Stimulated activated CD4-positive, alpha-beta T cell treated with anti-CD3 and anti-CD28 coated beads, TNF-alpha, amount 100 ng/mL, for 1 hour (primary cell): ENCODE measurements around the gene MBD3L1.

Source experiments
- DNase-seq, 3 donors: peaks; one replicate each; pipeline ENCODE4 v3.0.0-alpha.2; 2020; ENCODE audit warnings: low read depth in 3 of 3, low spot score in 1 of 3

The MBD3L1 gene

DNA sequence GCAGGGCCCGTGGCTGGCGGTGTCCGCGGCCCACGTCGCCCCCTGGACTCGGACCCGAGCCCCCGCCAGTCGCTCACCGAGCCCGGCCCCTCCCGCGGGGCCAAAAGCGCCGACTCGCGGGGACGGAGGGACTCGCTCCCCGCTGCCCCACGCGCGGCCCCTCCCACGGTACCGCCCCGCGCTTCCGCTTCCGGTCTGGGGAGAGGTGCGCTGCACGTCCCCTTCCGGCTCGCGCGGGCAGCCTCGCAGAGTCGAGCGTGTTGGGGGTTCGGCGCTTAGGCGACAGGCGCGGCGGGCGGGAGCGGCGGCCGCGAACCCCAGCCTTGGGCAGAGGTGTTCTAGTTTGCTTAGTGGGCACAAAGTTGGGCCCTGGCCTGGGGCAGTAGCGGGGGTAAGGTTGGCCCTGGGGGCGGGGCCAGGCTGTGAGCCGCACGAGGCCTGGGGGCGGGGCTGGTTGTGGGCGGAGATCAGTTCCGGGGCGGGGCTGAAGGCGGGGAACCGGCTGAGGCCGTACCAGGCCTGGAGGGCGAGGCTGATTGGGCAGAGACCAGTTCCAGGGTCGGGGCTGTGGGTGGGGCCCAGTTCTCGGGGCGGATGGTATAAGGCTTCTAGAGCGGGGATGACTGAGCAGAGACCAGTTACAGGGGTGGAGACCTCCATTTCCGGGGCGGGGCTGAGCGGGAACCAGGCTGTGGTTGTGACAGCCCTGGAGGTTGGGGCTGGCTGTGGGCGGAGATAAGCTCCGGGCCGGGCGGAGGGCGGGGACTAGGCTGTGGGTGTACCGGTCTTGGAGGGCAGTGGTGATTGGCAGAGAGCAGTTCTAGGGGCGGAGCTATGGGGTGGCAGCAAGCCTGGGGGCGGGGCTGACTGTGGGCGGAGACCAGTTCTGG is at the start of gene MBD3L1, which contains the start of gene ZNF558:
MBD3L1 (plus strand) TSS at position 246 of the 890 bp plus-strand sequence. CDS start 10,302 bp downstream, outside the sequence.
ZNF558 (minus strand) TSS at position 173 of the 890 bp plus-strand sequence. CDS start 9,645 bp downstream, outside the sequence.
- peak; percentile 95 to 99 (median 97) for DNase-seq

DNA sequence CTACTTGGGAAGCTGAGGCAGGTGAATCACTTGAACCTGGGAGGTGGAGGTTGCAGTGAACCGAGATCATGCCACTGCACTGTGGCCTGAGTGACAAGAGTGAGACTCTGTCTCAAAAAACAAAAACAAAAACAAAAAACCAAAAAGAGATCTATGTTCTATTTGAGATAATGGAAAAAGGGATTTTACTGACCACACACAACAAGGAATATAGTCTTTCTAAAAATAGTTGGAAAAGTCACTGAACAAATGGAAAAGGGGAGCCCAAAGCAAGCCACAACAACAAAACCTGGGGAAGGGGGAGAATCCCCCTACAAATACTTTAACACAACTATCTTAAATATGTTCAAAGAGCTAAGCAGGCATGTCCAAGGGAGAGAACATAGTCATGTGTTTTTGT is 37.4 kb upstream of the MBD3L1 start:
- DNase-seq = no peak

DNA sequence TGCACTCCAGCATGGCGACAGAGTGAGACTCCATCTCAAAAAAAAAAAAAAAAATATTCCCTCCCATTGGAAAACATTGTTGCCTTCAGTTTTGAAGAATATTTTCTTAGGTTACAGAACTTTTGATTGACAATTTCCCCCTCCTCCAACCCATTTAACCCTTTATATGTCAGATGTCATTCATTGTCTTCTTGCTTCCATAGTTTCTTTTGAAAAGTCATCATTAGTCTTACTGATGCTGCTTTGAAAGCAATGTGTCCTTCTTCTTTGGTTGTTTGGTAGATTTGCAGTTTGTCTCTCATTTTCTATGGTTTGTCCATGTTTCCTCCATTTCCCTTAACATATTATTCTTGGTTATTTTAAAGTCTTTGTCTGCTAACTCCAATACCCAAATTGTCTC is 25.5 kb upstream of the MBD3L1 start:
- no peak for DNase-seq

DNA sequence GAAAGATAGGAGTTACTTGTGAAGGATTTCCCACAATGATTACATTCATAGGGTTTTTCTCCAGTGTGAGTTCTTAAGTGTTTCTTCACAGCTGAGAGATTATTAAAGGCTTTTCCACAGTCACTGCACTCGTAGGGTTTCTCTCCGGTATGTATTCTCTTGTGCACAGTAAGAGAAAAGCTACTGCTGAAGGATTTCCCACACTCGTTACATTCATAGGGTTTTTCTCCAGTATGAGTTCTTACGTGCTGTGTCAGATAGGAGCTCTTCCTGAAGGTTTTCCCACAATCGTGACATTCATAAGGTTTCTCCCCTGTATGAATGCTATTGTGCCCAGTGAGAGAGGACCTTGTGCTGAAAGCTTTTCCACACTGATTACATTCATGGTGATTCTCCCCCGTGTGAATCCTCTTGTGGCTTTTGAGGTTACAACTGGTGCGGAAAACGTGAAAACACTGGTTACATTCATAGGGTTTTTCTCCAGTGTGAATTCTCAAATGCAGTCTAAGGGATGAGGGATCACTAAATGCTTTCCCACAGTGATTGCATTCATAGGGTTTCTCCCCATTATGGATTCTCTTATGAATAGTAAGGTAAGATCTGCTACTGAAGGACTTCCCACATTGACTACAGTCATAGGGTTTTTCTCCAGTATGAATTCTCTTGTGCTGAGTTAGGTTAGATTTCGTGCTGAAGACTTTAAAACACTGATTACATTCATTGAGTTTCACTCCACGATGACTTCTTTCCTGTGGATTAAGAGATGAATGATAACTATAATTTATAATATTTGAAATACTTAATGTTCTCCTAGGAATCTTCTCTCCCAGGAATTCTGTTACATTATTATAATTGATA is 20.6 kb upstream of the MBD3L1 start:
- no peak for DNase-seq

DNA sequence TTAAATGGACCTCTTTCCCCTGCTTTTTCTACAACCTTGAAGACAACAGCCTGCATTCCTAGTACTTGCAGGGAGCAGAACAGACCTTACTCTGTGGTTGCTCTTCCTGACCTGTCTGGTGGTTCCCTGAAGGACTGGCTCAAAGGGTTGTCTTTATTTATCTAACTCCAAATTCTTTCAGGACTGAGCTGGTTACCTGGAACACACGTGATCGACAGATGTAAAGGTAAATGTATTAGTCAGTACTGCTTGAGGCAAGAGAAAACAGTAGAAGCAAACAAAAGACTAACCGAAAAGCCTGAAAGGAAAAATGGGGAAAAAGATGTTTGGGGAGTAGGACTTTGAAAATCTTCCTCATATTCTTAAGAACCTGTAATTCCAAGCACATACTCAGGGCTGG is 18.0 kb upstream of the MBD3L1 start:
- no peak for DNase-seq

DNA sequence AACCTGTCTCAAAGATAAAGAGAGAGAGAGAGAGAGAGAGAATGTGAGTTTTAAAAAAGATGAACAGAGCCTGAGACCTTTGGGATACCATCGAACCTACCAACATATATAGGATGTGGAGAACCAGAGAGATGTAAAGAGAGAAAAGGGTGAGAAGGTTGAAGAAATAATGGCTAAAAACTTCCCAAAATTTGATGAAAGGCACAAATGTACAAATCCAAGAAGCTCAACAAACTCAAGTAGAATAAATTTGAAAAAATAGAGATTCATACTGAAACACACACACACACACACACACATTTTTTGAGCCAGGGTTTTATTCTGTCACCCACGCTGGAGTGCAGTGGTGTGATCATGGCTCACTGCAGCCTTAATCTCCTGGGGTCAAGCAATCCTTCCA is 16.4 kb upstream of the MBD3L1 start:
- no peak for DNase-seq

DNA sequence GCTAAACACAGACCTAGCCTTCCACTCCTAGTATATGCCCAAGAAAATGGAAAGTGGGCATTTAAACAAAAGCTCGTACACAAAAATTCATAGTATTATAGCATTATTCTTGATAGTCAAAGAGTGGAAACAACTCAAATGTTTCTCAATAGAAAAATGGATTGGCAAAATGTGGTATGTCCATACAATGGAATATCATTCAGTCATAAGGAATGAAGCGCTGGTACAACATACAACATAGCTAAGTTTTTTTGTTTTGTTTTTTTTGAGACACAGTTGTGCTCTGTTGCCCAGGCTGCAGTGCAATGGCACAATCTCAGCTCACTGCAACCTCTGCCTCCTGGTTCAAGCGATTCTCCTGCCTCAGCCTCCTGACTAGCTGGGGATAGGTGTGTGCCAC is 11.9 kb upstream of the MBD3L1 start:
- no peak for DNase-seq

DNA sequence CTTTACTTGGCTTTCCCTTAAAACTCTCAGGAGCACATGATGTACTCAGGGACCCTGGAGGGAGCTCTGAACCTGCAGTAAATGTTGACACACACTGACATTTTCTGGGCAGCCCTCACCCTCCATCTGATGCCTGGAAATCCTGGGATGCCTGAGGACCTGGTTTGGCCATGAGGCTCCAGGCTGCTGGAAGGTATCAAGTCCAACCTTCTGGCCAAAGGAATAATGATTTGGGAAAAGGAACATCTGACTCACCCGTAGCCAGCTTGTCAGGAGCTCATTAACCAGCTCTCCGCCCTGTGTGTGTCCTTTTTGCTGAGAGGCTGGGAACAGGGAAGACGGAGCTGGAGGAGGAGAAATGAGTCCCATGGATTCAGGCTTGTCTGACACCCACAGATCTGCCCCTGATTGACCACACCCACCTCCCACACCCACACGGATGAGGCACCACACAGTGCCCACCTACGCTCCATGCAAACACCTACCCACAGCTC is 10.4 kb upstream of the MBD3L1 start:
- DNase-seq = no peak

DNA sequence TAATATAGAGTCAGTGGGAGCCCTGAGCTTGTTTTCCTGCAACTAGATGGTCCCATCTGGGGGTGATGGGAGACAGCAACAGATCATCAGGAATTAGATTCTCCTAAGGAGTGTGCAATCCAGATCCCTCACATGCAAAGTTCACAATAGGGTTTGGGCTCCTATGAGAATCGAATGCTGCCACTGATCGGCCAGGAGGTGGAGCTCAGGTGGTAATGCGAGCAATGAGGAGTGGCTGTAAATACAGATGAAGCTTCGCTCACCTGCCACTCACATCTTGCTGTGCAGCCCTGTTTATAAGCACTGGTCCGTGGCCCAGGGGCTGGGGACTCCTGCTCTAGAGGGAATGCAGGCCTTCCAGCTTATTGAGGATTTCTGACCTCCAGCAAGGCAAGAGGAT is 5.8 kb upstream of the MBD3L1 start:
- no peak for DNase-seq

DNA sequence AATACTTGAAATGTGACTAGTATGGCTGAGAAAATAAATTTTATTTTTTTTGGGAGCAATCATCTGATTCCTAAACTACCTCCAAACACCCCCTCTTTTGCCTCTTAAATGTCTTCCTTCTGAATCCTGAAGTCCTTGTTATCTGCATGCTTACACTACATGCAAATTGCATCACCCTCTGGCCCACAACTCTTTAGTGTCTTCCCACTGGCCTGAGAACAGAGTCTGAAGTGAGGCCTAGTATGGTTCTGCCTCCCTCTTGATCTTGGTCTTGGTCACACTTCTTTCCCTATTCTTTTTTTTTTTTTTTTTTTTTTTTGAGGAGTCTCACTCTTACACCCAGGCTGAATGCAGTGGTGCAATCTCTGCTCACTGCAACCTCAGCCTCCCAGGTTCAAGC is 4.9 kb upstream of the MBD3L1 start:
- DNase-seq = no peak

DNA sequence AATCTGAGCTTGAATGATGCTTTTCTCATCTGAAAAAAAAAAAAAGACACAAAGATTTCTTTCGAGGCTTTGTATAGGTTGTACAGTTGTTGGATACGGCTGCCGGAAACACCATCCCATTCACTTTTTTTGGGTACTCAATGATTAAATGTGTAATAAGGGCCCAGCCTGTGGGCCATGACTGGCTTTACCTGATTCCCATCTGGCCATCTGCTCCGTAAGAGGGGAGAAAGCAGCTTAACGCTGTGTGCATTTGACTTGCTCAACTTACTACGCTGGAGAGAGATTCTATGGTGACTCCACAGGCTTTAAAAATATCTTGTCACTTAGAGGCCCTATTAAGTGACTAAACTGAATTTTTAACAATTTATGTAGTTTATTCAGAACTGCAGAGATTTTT is 804 bp upstream of the MBD3L1 start:
- no peak for DNase-seq

DNA sequence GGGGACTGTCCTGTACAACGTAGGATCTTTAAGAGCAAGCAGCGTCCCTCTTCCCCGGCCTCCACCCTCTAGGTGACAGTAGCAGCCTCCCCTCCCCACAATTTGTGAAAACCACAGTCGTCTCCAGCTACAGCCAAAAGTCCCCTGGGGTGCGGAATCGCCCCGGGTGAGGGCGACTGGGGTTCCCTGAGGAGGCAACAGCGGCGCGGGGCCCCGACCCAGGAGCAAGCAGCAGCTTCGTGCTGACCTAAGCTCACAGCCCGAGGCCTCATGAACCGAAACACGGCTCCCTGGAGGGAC is 395 bp upstream of the MBD3L1 start:
- DNase-seq = no peak

DNA sequence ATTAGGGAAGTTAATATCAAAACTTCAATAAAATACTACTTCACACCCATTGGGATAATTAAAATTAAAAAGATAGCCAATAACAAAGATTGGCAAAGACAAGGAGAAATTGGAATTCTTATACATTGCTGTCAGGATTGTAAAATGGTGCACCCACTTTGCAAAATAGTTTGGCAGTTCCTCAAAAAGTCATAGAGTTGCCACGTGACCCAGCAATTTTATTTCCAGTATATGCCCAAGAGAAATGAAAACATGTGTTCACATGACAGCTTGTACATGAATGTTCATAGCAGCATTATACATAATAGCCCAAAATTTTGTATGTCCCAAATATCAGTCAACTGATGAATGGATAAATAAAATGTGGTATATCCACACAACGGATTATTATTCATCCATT is 3.3 kb downstream of the MBD3L1 start:
- no peak for DNase-seq

DNA sequence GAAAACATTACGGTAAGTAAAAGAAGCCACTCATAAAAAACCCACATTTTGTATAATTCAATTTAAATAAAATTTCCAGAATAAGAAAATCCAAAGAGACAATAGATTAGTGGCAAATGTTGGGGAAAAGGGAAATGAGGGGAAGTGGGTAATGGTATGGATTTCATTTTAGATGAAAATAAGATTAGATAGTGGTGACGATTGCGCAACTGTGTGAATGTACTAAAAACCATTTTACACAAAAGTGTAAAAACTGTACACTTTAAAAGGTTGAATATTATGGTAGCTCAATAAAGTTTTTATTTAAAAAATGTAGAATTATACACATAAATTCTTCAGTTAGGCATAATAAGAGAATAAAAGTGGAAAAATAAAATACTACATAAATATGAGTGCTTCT is 3.7 kb downstream of the MBD3L1 start:
- no peak for DNase-seq

DNA sequence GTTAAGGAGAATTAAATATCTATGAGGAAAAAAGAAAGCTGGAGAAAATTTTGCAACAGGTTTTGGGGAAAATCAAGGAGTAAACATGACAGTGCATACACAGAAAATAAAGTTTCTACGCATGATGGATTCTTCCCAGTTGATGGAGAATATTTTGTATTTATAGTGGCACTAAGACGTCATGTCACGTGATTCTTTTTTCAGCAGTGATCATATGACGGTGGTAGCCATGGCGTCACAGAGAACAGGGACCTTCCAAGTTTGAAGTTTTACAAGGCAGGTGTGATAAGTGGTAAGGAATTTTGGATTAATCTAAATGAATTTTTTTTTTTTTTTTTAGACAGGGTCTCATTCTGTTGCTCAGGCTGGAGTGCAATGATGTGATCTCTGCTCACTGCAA is 8.5 kb downstream of the MBD3L1 start:
- no peak for DNase-seq

DNA sequence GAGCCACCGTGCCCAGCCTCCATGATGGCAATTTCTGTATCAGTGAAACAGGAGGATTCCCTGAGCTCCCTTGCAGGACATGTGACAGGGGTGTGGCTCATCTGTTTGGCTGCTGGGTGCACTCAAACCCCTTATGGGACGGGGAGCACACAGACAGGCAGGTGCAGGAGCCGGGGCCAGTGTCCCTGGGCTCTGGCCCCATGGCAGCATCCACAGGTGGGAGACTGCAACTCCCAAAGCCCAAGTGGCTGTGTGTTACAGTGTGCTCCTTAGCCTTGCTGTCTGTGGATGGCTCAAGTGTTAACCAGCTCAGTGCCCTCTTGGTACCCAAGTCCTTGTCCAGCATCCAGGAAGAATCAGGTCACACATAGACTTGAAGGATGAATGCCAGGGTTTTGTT is 14.6 kb downstream of the MBD3L1 start:
- DNase-seq = no peak

DNA sequence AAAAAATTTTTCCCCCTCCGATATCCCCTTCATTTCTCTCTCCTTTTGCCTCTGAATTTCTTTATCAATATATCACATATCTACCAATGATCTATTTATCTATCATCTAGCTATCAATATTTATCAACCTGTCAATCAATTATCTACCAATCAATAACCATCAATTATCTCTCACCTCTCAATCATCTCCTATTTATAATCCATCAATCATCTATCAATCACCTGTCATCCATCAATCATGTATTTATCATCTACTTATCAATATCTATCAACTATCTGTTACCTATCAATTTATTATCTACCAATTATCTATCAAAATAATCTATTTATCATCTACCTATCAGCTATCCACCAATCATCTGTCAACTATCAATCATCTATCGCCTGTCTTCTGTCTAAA is 17.1 kb downstream of the MBD3L1 start:
- DNase-seq = no peak

DNA sequence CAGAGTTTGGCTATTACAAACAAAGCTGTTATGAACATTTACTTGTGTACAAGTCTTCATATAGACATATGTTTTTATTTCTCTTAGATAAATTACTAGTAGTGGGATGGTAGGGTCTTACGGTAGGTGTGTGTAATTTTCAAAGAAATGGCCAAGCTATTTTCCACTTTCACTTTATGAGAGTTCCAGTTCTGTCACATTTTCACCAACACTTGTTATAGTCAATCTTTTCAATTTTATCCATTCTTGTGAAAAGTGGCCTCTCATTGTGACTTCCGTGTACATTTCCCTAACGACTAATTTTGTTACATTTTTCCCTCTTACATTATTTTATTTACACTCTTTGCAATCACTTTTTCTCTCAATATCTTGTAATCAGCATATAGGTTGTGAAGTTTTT is 18.3 kb downstream of the MBD3L1 start:
- DNase-seq = no peak

DNA sequence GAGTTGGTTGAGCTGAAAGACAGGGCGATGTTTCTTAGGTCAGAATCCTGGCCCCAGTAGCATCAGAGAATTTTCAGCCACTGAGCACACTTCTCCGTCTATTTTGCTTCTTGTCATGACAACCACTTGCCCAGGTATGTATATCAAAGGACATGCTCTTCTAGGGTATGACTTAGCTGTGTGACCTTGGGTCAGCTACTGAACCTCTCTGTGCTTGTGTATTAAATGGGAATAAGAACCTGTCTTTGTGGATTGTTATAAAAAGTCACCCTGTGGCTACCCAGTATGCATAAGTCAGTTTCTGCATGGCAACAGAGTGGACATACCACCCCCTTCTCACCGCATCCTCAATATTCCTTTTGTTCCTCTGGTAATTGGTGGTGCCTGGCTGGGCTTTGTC is 26.1 kb downstream of the MBD3L1 start:
- no peak for DNase-seq

DNA sequence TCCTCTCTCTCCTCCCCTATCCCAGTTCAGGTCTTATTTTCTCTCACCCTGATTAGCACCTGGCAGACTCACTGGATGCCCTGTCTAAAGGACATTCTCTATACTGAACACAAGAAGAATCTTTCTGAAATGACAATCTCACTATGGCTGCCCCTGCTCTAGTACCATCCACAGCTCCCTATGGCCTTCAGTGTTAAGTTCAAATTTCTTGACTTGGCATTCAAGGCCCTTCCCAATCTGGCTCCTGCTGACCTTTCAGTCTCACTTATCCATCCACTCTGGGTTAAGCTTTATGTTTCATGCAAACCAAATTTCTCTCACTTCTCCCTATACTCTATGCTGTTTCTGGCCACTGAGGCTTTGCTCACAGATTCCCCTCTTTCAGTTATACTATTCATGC is 34.2 kb downstream of the MBD3L1 start:
- DNase-seq = no peak

DNA sequence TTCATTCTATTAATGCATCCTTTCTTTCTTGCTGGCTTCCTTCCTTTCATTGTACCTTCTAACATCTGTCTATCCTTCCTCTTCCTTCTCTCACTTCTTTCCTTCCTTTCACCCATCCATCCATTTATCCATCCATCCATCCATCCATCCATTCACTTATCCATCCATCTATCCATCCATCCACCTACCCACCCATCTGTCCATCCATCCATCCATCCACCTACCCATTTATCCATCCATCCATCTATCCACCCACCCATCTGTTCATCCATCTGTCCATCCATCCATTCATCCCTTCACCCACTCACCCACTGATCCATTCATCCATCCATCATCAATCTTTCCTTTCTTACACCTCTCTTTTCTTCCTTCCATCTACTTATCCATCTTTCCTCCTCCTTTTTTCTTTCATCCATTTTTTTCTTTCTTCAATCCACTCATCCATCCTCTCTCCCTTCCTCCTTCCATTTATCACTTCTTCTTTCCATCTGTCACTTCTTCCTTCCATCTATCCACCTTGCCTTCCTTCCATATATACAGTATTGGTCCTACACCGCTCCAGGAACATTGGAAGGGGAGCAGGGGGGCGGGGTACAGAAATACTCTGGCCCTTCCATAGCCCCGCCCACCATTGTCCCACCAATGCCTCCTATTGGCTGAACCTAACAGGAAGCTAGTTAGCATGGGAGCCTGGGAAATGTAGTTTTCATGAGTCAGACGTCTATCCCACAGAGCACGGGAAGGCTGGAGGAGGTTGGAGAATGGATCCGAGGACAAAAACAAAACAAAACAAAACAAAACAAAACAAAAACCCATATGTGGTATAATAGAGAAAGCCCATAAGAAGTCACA is 45.9 kb downstream of the MBD3L1 start:
- no peak for DNase-seq
